DOHH2 (cell line): ENCODE measurements around the gene CDKL5.

Experiments used
- H3F3A ChIP-seq: fragments of 200-600 bp; sonication (generic), shearing (Covaris generic); 2 replicates; pipeline ENCODE4 v1.6.0; 2016; ENCODE audit warnings: antibody characterized with exemption, mild to moderate bottlenecking; ENCODE audit not compliant: control insufficient read depth, insufficient read depth
- H3K27ac ChIP-seq: fragments of 200-600 bp; sonication (generic); 2 replicates; pipeline ENCODE4 v1.5.1; 2014; ENCODE audit warnings: low read depth, mild to moderate bottlenecking, low read length, moderate library complexity
- H3K27me3 ChIP-seq: fragments of 200-600 bp; sonication (generic); 2 replicates; pipeline ENCODE4 v1.6.1; 2014; ENCODE audit warnings: mild to moderate bottlenecking, low read length, mixed read lengths; ENCODE audit not compliant: control insufficient read depth
- H3K36me3 ChIP-seq: fragments of 200-600 bp; sonication (generic); 2 replicates; pipeline ENCODE4 v1.6.1; 2014; ENCODE audit warnings: mild to moderate bottlenecking, low read length, moderate library complexity, mixed read lengths; ENCODE audit not compliant: control insufficient read depth
- H3K4me1 ChIP-seq: fragments of 200-600 bp; sonication (generic); 2 replicates; pipeline ENCODE4 v1.6.1; 2014; ENCODE audit warnings: mild to moderate bottlenecking, low read length, mixed read lengths; ENCODE audit not compliant: control insufficient read depth
- H3K4me2 ChIP-seq: fragments of 200-600 bp; sonication (generic); 2 replicates; pipeline ENCODE4 v1.6.0; 2014; ENCODE audit warnings: mild to moderate bottlenecking, low read length, moderate library complexity
- H3K4me3 ChIP-seq: fragments of 200-600 bp; sonication (generic); 2 replicates; pipeline ENCODE4 v1.5.1; 2014; ENCODE audit warnings: mild to moderate bottlenecking, low read length, mixed read lengths
- H3K79me2 ChIP-seq: fragments of 200-600 bp; sonication (generic); 2 replicates; pipeline ENCODE4 v1.6.1; 2014; ENCODE audit warnings: mild to moderate bottlenecking, low read length, mixed read lengths; ENCODE audit not compliant: control insufficient read depth
- H3K9me2 ChIP-seq: fragments of 200-600 bp; sonication (generic); replicated peaks from 2 replicates; pipeline ENCODE4 v1.6.1; 2014; ENCODE audit warnings: mild to moderate bottlenecking, low read length, mixed read lengths; ENCODE audit not compliant: control insufficient read depth
- H3K9me3 ChIP-seq: fragments of 200-600 bp; sonication (generic); 2 replicates; pipeline ENCODE4 v1.6.1; 2014; ENCODE audit warnings: antibody characterized with exemption, low read length, mixed read lengths; ENCODE audit not compliant: control insufficient read depth, insufficient read depth
- H4K20me1 ChIP-seq: fragments of 200-600 bp; sonication (generic); 2 replicates; pipeline ENCODE4 v1.6.0; 2014; ENCODE audit warnings: low read depth, mild to moderate bottlenecking, antibody characterized with exemption, low read length, moderate library complexity; ENCODE audit not compliant: control insufficient read depth, insufficient read depth
- CTCF ChIP-seq: fragments of 200-600 bp; sonication (generic); IDR thresholded peaks from one replicate; pipeline ENCODE4 v1.5.1; 2014; ENCODE audit warnings: antibody characterized with exemption, mild to moderate bottlenecking, low read depth, low read length; ENCODE audit not compliant: poor library complexity, severe bottlenecking
- EZH2phosphoT487 ChIP-seq: fragments of 200-600 bp; sonication (generic); IDR thresholded peaks from 2 replicates; pipeline ENCODE4 v1.6.1; 2017; ENCODE audit warnings: borderline replicate concordance, mild to moderate bottlenecking, antibody characterized with exemption, low read length, moderate library complexity, mixed read lengths

The CDKL5 gene

GRCh38 chrX:18681996-18682395 lies 256.6 kb downstream of the CDKL5 start:
- no peaks in the 10 kb centered on the region for H3K4me1 ChIP-seq
- no peaks in the 10 kb centered on the region for H3K9me3 ChIP-seq
- H3K4me3 ChIP-seq = no peak overlapping the region
- no peaks in the 10 kb centered on the region for H3K9me2 ChIP-seq
- no peaks in the 10 kb centered on the region for H4K20me1 ChIP-seq
- TF ChIP-seq CTCF (no peak), EZH2phosphoT487 (no peak)
- H3K27me3 ChIP-seq = no peaks in the 10 kb centered on the region
- no peak overlapping the region for H3K27ac ChIP-seq
- H3K79me2 ChIP-seq = no peaks in the 10 kb centered on the region
- H3K36me3 ChIP-seq = no peaks in the 10 kb centered on the region
- no peak overlapping the region for H3K4me2 ChIP-seq
- no peaks in the 10 kb centered on the region for H3F3A ChIP-seq

- no peaks in the 10 kb centered on the region for H3K27me3 ChIP-seq
Measured at GRCh38 chrX:18682979-18683387, 257.6 kb downstream of the CDKL5 start.

GRCh38 chrX:18687856-18688495 lies 262.6 kb downstream of the CDKL5 start:
- Histone ChIP-seq H3K27me3 (no peaks in the 10 kb centered on the region), H3K4me3 (no peak overlapping the region), H3K9me3 (no peaks in the 10 kb centered on the region), H3K9me2 (no peaks in the 10 kb centered on the region), H3K36me3 (no peaks in the 10 kb centered on the region), H4K20me1 (no peaks in the 10 kb centered on the region), H3K79me2 (no peaks in the 10 kb centered on the region), H3F3A (no peaks in the 10 kb centered on the region), H3K4me1 (no peaks in the 10 kb centered on the region), H3K27ac (no peak overlapping the region), H3K4me2 (no peak overlapping the region)
- TF ChIP-seq CTCF = no peak
- TF ChIP-seq EZH2phosphoT487 = no peak

More at GRCh38 chrX:18682979-18683387, 257.6 kb downstream of the CDKL5 start:
- no peaks in the 10 kb centered on the region for H3F3A ChIP-seq
- H3K4me2 ChIP-seq = no peak overlapping the region
- H3K9me2 ChIP-seq = no peaks in the 10 kb centered on the region
- no peak overlapping the region for H3K27ac ChIP-seq
- H3K4me1 ChIP-seq = no peaks in the 10 kb centered on the region
- H3K9me3 ChIP-seq = no peaks in the 10 kb centered on the region
- H3K36me3 ChIP-seq = no peaks in the 10 kb centered on the region
- no peaks in the 10 kb centered on the region for H3K79me2 ChIP-seq
- no peaks in the 10 kb centered on the region for H4K20me1 ChIP-seq
- no peak overlapping the region for H3K4me3 ChIP-seq
- no peak for TF ChIP-seq EZH2phosphoT487
- no peak for TF ChIP-seq CTCF
